Spleen (tissue), 11 donors: ENCODE measurements around the gene SKA3. TPM values are rescaled to one million over a fixed set of nuclear protein-coding genes. Genes with fewer than 3 reads are reported as not detected.
"Not testable (repeated sequence)": the region's sequence is repeated elsewhere in the genome, so short reads cannot be mapped to it uniquely, and the experiment has no call there.

Experiments
- DNase-seq: peaks from one replicate; pipeline ENCODE4 v3.0.0-alpha.2; 2020
- H3K27ac ChIP-seq, 8 donors: fragments of 200-600 bp; sonication (generic) in 7 of 8; 1 replicate in 4 of 8; 2 replicates in 4 of 8; pipeline versions ENCODE4 v1.5.0 to v1.8.0; 2016 to 2021; ENCODE audit warnings: inconsistent platforms in 4 of 8, mild to moderate bottlenecking in 4 of 8, moderate library complexity in 1 of 8
- H3K27me3 ChIP-seq, 7 donors: fragments of 200-600 bp; sonication (generic) in 6 of 7; replicated peaks in 1 of 7; 1 replicate in 4 of 7; 2 replicates in 3 of 7; pipeline versions ENCODE4 v1.5.0 to v1.8.0; 2016 to 2021; ENCODE audit warnings: inconsistent platforms in 3 of 7, mild to moderate bottlenecking in 1 of 7
- H3K36me3 ChIP-seq, 6 donors: fragments of 200-600 bp; sonication (generic) in 5 of 6; 1 replicate in 4 of 6; 2 replicates in 2 of 6; pipeline versions ENCODE4 v1.5.0 to v1.8.0; 2016 to 2021; ENCODE audit warnings: inconsistent platforms in 2 of 6
- H3K4me1 ChIP-seq, 6 donors: fragments of 200-600 bp; sonication (generic) in 5 of 6; 1 replicate in 3 of 6; 2 replicates in 3 of 6; pipeline versions ENCODE4 v1.5.0 to v1.8.0; 2016 to 2021; ENCODE audit warnings: inconsistent platforms in 3 of 6
- H3K4me3 ChIP-seq, 8 donors: fragments of 200-600 bp; sonication (generic) in 7 of 8; 1 replicate in 4 of 8; 2 replicates in 4 of 8; pipeline versions ENCODE4 v1.5.0 to v1.8.0; 2016 to 2021; ENCODE audit warnings: inconsistent platforms in 4 of 8, mild to moderate bottlenecking in 4 of 8, moderate library complexity in 2 of 8
- H3K9me3 ChIP-seq, 8 donors: fragments of 200-600 bp; sonication (generic) in 7 of 8; 1 replicate in 4 of 8; 2 replicates in 4 of 8; pipeline versions ENCODE4 v1.5.0 to v1.8.0; 2016 to 2021; ENCODE audit warnings: inconsistent platforms in 4 of 8
- CTCF ChIP-seq, 11 experiments: fragments of 200-600 bp in 7 of 11; fragments of 450-650 bp in 4 of 11; sonication (generic) in 4 of 11; IDR thresholded peaks in 8 of 11; conservative IDR thresholded peaks in 3 of 11; 1 replicate in 7 of 11; 2 replicates in 4 of 11; pipeline versions ENCODE4 v1.4.0 to v1.8.0; 2016 to 2021; ENCODE audit warnings: antibody characterized with exemption in 11 of 11, inconsistent platforms in 4 of 11, mild to moderate bottlenecking in 1 of 11
- POLR2A ChIP-seq, 3 donors: fragments of 450-650 bp; IDR thresholded peaks; one replicate each; pipeline ENCODE4 v1.5.1; 2017; ENCODE audit warnings: antibody characterized with exemption in 3 of 3, mild to moderate bottlenecking in 1 of 3
- POLR2AphosphoS5 ChIP-seq, 3 donors: sonication (generic); formaldehyde crosslinking; IDR thresholded peaks; one replicate each; pipeline ENCODE4 v1.5.1; 2017; ENCODE audit warnings: antibody characterized with exemption in 3 of 3
- WGBS, 5 donors: extraction: QIAGEN DNeasy Blood & Tissue Kit in 3 of 5; methylation state at CpG; one replicate each; pipeline versions ENCODE4 v1.1.5 to v1.1.7; 2013 to 2018; 5-methylcytosine and 5-hydroxymethylcytosine counted together
- intact Hi-C: fragments of 100-400 bp; cut with DNase I; formaldehyde crosslinking; loops from one replicate; pipeline ENCODE4 v1.15.0; 2023; ENCODE audit warnings: low total_unique reads
- polyA plus RNA-seq, 3 donors: library from polyadenylated mRNA; stranded (reverse); fragments of 200-250 nt; gene quantifications; one replicate each; pipeline ENCODE4 v1.2.1, GENCODE V29; 2013
- total RNA-seq, 7 donors: library from RNA; depleted of rRNA in 3 of 7; stranded (reverse); fragments of >200 nt in 3 of 7; fragmentation: NEBNext Ultra II Directional in 4 of 7; extraction: Animal tissue kit (Norgen Biotek cat#: 25700) in 4 of 7; gene quantifications; one replicate each; pipeline versions ENCODE4 v1.1.0 to v1.2.1, GENCODE V29; 2016 to 2021
- donor health status: healthy with polysubstance abuse.
- donor health status: DM: no; HTN: no; CAD: no; lungs with moderate emphysema.
- donor health status: DM: no; HTN: no; CAD: no.
- donor health status: Bipolar disorder and iron deficiency.
- donor health status: healthy.
- donor health status: DM: no; HTN: no; CAD: no.
- donor health status: DM: yes; HTN: yes; CAD: no.

SKA3 gene
- total and polyA plus RNA-seq, 10 donors: 0.65 to 5.0 (median 2.4) TPM

GRCh38 chr13:21138561-21138960 is 37.8 kb downstream of the SKA3 start:
- TF ChIP-seq CTCF (IDR thresholded peaks at IDR 0.05 in 8 of 11, conservative IDR thresholded peaks at IDR 0.05 in 3 of 11) (no peak), POLR2A (IDR thresholded peaks at IDR 0.05) (no peak), POLR2AphosphoS5 (IDR thresholded peaks at IDR 0.05) (no peak)
- no peak overlapping the region for H3K4me3 ChIP-seq
- no peak for DNase-seq
- no peaks in the 10 kb centered on the region for H3K9me3 ChIP-seq
- H3K36me3 ChIP-seq: peaks cover 0 to 17% (median 10%) of the 10 kb centered on the region in 6 donors
- no peak overlapping the region for H3K27ac ChIP-seq
- H3K27me3 ChIP-seq: peaks cover 0 to 6% (median 0%) of the 10 kb centered on the region in 7 donors
- 95 to 100% (median 98%) methylated on average over 1 of the region's 1 CpG for WGBS, 5 donors
- intact Hi-C loops: no loop called here
- peaks cover 25 to 37% (median 33%) of the 10 kb centered on the region in 6 donors for H3K4me1 ChIP-seq

- Histone ChIP-seq H3K36me3 (peaks cover 0 to 8% (median 4%) of the 10 kb centered on the region in 6 donors), H3K27me3 (peaks cover 0 to 6% (median 0%) of the 10 kb centered on the region in 7 donors), H3K27ac (no peak overlapping the region), H3K4me3 (no peak overlapping the region), H3K9me3 (no peaks in the 10 kb centered on the region), H3K4me1 (peaks cover 19 to 28% (median 24%) of the 10 kb centered on the region in 6 donors)
- intact Hi-C loops: no loop called here
- no peak for TF ChIP-seq CTCF (IDR thresholded peaks at IDR 0.05 in 8 of 11, conservative IDR thresholded peaks at IDR 0.05 in 3 of 11)
- no peak for TF ChIP-seq POLR2A (IDR thresholded peaks at IDR 0.05)
- no peak for TF ChIP-seq POLR2AphosphoS5 (IDR thresholded peaks at IDR 0.05)
- no peak for DNase-seq
- 72 to 91% (median 83%) methylated on average over 5 of the region's 5 CpGs for WGBS, 5 donors
These were observed 38.7 kb downstream of the SKA3 start for GRCh38 chr13:21137696-21138095.

- H3K27ac ChIP-seq, intact Hi-C loops: not testable (repeated sequence)
- WGBS, 5 donors: 84 to 93% (median 89%) methylated on average over 6 of the region's 6 CpGs
These were observed 40.5 kb downstream of the SKA3 start for GRCh38 chr13:21135833-21136232.

GRCh38 chr13:21134475-21134874 is 41.9 kb downstream of the SKA3 start:
- 64 to 85% (median 75%) methylated on average over 5 of the region's 5 CpGs for WGBS, 5 donors
- Histone ChIP-seq H3K9me3 (peaks cover 0 to 7% (median 0%) of the 10 kb centered on the region in 8 donors), H3K36me3 (no peaks in the 10 kb centered on the region), H3K4me1 (peaks cover 0 to 3% (median 2%) of the 10 kb centered on the region in 6 donors), H3K4me3 (no peak overlapping the region), H3K27ac (no peak overlapping the region), H3K27me3 (peaks cover 0 to 6% (median 0%) of the 10 kb centered on the region in 7 donors)
- TF ChIP-seq CTCF (IDR thresholded peaks at IDR 0.05 in 8 of 11, conservative IDR thresholded peaks at IDR 0.05 in 3 of 11) (no peak), POLR2A (IDR thresholded peaks at IDR 0.05) (no peak), POLR2AphosphoS5 (IDR thresholded peaks at IDR 0.05) (no peak)
- no peak for DNase-seq
- intact Hi-C loops: no loop called here

More at GRCh38 chr13:21135833-21136232, 40.5 kb downstream of the SKA3 start:
- not testable (repeated sequence) for H3K4me1 ChIP-seq, H3K9me3 ChIP-seq, H3K27me3 ChIP-seq, H3K36me3 ChIP-seq, H3K4me3 ChIP-seq, DNase-seq

- H3K9me3 ChIP-seq: peaks cover 0 to 7% (median 0%) of the 10 kb centered on the region in 8 donors
- H3K27ac ChIP-seq: no peak overlapping the region
- H3K4me3 ChIP-seq: no peak overlapping the region
- no peaks in the 10 kb centered on the region for H3K4me1 ChIP-seq
- DNase-seq: no peak
- intact Hi-C loops: no loop called here
- WGBS, 5 donors: 55 to 82% (median 73%) methylated on average over 3 of the region's 3 CpGs
- TF ChIP-seq POLR2AphosphoS5 (IDR thresholded peaks at IDR 0.05) (no peak), POLR2A (IDR thresholded peaks at IDR 0.05) (no peak), CTCF (IDR thresholded peaks at IDR 0.05 in 8 of 11, conservative IDR thresholded peaks at IDR 0.05 in 3 of 11) (no peak)
- no peaks in the 10 kb centered on the region for H3K36me3 ChIP-seq
- H3K27me3 ChIP-seq: peaks cover 0 to 6% (median 0%) of the 10 kb centered on the region in 7 donors
These were observed 43.3 kb downstream of the SKA3 start for GRCh38 chr13:21133077-21133476.
